GM10847 (cell line): ENCODE measurements around the gene SLC25A33.
A peak's percentile ranks its signal among the peaks of the same experiment; 100 is the strongest.

Experiments used
- POLR2A ChIP-seq: IDR thresholded peaks from 2 replicates; pipeline ENCODE4 v1.6.1; 2011; ENCODE audit not compliant: insufficient read length; ENCODE audit errors: extremely low read depth

Gene SLC25A33

DNA sequence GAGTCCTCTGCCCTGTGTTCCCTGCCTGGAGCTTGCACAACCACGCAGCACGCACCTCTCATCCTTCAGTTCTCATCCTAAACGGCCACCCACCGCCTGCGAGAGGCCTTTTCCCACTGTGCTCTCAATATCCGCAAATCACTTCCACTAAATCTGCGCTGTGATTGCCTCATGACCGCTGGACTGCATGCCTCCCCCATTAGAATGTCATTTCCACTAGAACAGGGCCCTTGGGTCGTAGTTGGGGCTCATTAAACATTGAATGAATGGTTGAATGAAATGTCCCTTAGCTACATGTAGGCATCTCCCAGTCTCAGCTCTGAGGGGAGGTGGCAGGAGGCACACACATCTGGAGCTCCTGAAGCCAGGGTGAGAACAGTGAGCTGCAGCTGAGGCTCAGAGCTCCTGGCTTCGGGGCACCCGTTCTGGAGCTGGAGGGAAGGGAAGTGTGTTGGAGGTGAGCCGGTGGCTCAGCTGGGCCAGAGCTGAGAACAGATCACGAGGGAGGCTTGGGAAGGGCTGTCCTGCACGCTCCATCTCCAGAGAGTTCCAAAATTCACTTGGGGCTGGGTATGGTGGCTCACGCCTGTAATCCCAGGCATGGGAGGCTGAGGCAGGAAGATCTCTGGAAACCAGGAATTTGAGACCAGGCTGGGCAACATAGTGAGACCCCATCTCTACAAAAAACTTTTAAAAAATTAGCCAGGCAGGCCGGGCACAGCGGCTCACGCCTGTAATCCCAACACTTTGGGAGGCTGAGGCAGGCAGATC is 79.8 kb downstream of the SLC25A33 start:
- no peak for TF ChIP-seq POLR2A

- TF ChIP-seq POLR2A = no peak
Measured at GRCh38 chr1:9621032-9621431, 81.8 kb downstream of the SLC25A33 start.

- TF ChIP-seq POLR2A = no peak
Measured at GRCh38 chr1:9624081-9624480, 84.8 kb downstream of the SLC25A33 start.

GRCh38 chr1:9626201-9626608 is 86.9 kb downstream of the SLC25A33 start:
- no peak for TF ChIP-seq POLR2A

DNA sequence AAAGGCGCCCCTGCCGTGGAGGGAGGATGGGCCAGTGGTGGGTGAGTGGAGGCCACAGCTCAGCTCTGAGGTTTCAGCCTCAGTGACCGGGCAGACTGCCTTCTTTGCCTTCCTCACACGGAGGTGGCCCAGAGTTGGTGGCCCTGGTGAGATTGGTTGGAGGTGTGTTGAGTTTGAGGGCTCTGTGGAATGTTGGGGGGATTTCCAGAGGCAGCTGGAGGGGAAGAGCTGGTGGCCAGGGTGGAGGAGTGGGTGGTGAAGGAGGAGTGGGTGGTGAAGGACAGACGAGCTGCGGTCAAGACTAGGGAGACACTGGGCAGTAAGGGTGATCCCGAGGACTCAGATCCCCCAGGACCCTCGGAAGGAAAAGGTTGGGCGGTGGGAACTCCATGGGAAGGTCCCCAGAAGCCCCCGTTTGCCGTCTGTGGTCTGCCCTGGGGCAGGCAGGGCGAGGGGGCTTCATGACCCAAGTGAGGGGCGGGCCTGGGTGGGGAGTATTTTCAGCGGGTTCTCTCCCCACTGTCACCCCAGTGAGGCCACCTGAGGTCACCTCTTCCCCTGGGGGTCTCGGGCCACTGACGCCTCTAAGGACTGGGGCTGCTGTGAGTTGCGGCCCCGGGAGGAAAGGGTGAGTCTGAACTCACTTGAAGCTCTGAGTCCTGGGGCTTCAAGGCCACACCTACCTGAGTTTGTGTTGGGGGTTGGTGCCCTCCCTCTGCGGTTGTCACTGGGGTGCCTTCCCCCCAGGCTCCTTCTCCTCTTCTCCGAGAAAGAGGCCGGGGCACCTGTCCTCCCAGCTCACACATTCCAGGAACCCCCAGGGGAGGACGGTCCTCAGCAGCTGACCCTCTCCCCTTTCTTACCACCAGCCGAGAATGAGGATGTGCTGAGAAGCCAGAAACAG is 89.5 kb downstream of the SLC25A33 start:
- TF ChIP-seq POLR2A = no peak

GRCh38 chr1:9629445-9630201 is 90.4 kb downstream of the SLC25A33 start:
- TF ChIP-seq POLR2A = peak; percentile 25

- no peak for TF ChIP-seq POLR2A
Measured at GRCh38 chr1:9630331-9631111, 91.3 kb downstream of the SLC25A33 start.

DNA sequence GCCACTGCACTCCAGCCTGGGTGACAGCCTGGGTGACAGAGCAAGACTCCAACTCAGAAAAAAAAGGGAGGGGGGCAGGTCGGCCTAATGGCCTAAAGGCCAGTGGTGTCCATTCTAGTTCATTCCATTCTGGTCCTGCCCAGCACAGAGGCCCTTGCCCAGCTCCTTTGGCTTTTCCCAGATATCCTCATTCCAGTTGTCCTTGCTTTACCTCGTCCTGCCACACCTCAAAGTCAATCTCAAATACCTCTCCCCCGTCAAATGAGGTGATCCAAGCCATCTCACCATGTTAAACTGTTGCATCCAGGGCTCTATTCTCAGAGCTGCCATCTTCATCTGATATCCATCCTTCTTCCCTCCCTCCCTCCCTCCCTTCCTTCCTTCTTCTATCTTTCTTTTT is 92.3 kb downstream of the SLC25A33 start:
- TF ChIP-seq POLR2A = no peak

- no peak for TF ChIP-seq POLR2A
Measured at GRCh38 chr1:9633493-9633892, 94.2 kb downstream of the SLC25A33 start.

DNA sequence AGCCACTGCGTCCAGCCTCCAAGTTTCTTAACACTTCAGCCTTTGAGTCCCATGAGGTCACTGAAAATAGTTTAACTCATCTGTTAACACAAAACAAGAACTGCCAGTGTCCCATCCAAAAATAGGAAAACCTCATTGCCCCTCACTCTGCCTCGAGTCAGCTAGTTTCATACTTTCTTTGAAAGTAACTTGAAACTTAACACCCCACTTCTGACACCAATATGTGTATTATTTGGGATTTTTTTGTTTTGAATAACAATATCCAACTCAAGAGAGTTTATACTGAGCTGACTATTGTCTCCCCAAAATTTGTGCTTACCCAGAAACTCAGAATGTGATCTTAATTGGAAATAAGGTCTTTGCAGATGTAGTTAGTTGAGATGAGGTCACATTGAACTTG is 95.3 kb downstream of the SLC25A33 start:
- no peak for TF ChIP-seq POLR2A
